ENCODE measurements around the gene EIF2B2.

DNA sequence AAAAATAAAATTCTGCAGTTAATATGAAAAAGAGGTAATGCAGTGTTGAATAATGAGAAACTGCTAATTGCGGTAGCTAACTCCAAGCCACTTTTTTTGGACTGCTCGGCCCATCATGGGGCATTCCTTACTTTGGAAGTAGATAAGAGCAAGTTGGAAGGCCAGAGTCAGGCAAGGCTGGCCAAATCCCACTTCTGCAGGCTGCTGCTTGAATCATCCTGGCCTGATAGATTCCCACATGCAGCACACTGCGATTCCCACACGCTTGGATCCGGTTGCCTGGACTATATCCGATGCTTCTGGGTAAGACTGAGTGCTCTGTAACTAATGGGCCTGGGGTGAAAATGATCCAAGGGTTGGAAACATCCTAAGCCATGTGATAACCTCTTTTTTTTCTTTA is 10.6 kb downstream of the EIF2B2 start:
- TF ChIP-seq POLR2A (IDR thresholded peaks at IDR 0.05), result no peak
- TF ChIP-seq, protein P1, sequence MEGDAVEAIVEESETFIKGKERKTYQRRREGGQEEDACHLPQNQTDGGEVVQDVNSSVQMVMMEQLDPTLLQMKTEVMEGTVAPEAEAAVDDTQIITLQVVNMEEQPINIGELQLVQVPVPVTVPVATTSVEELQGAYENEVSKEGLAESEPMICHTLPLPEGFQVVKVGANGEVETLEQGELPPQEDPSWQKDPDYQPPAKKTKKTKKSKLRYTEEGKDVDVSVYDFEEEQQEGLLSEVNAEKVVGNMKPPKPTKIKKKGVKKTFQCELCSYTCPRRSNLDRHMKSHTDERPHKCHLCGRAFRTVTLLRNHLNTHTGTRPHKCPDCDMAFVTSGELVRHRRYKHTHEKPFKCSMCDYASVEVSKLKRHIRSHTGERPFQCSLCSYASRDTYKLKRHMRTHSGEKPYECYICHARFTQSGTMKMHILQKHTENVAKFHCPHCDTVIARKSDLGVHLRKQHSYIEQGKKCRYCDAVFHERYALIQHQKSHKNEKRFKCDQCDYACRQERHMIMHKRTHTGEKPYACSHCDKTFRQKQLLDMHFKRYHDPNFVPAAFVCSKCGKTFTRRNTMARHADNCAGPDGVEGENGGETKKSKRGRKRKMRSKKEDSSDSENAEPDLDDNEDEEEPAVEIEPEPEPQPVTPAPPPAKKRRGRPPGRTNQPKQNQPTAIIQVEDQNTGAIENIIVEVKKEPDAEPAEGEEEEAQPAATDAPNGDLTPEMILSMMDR (IDR thresholded peaks at IDR 0.05), result no peak
